K562 (cell line): ENCODE measurements around the gene HFE. TPM values are rescaled to one million over a fixed set of nuclear protein-coding genes. Genes with fewer than 3 reads are reported as not detected.
A peak's percentile ranks its signal among the peaks of the same experiment; 100 is the strongest.

Experiments
- ARID3B ChIP-seq: fragments of 250-450 bp; sonication (Bioruptor Pico); IDR thresholded peaks from 2 replicates; pipeline ENCODE4 v1.4.0; 2020; ENCODE audit warnings: borderline replicate concordance
- CXXC5 ChIP-seq: fragments of 250-450 bp; sonication (Bioruptor Pico); IDR thresholded peaks from 2 replicates; pipeline ENCODE4 v1.8.0; 2022; ENCODE audit warnings: inconsistent platforms, mild to moderate bottlenecking, moderate library complexity
- DNMT1 ChIP-seq: fragments of 450-650 bp; IDR thresholded peaks from 2 replicates; pipeline ENCODE4 v1.6.1; 2016; ENCODE audit warnings: antibody characterized with exemption, mild to moderate bottlenecking
- MAZ ChIP-seq, 2 experiments: fragments of 450-650 bp in 1 of 2; sonication (generic) in 1 of 2; formaldehyde crosslinking; IDR thresholded peaks in 1 of 2; conservative IDR thresholded peaks in 1 of 2; 2 replicates each; pipeline versions ENCODE4 v1.4.0 to v1.5.0; 2020; ENCODE audit warnings: mild to moderate bottlenecking in 1 of 2, missing genetic modification reagents in 1 of 2
- MIER1 ChIP-seq: fragments of 450-650 bp; IDR thresholded peaks from 2 replicates; pipeline ENCODE4 v1.6.1; 2016; ENCODE audit warnings: antibody characterized with exemption, mild to moderate bottlenecking, low read depth
- MLLT1 ChIP-seq, 2 experiments: fragments of 450-650 bp; IDR thresholded peaks; 2 replicates each; pipeline ENCODE4 v1.6.1; 2016
- MXI1 ChIP-seq: IDR thresholded peaks from 2 replicates; pipeline ENCODE4 v1.6.1; 2011; ENCODE audit warnings: low read depth, mild to moderate bottlenecking, improper control_type of control experiment, low read length
- MYC ChIP-seq, 2 experiments: fragments of 250-450 bp in 1 of 2; sonication (Bioruptor Pico) in 1 of 2; IDR thresholded peaks; 2 replicates each; pipeline versions ENCODE4 v1.5.1 to v1.6.1; 2012 to 2021; ENCODE audit warnings: low read depth in 2 of 2, borderline replicate concordance in 1 of 2, improper control_type of control experiment in 1 of 2, low read length in 1 of 2, mild to moderate bottlenecking in 1 of 2, moderate library complexity in 1 of 2
- PRDM10 ChIP-seq: fragments of 450-650 bp; IDR thresholded peaks from 2 replicates; pipeline ENCODE4 v1.6.1; 2018; ENCODE audit not compliant: partially characterized antibody
- RNF219 ChIP-seq: fragments of 250-450 bp; sonication (Bioruptor Pico); IDR thresholded peaks from 2 replicates; pipeline ENCODE4 v1.5.0; 2022; ENCODE audit warnings: mild to moderate bottlenecking
- SRSF3 ChIP-seq: fragments of 200-400 bp; formaldehyde crosslinking; IDR thresholded peaks from 2 replicates; pipeline ENCODE4 v1.6.1; 2016; ENCODE audit warnings: mild to moderate bottlenecking, low read length, moderate library complexity; ENCODE audit not compliant: insufficient read depth
- TAF1 ChIP-seq: IDR thresholded peaks from 2 replicates; pipeline ENCODE4 v1.6.1; 2011; ENCODE audit warnings: mild to moderate bottlenecking, low read length, moderate library complexity; ENCODE audit not compliant: insufficient read depth, control insufficient read depth, severe bottlenecking; ENCODE audit errors: extremely low read depth
- TGIF2 ChIP-seq: sonication (generic); formaldehyde crosslinking; IDR thresholded peaks from 2 replicates; pipeline ENCODE4 v1.8.1; 2022; ENCODE audit warnings: mild to moderate bottlenecking, missing genetic modification reagents, moderate library complexity
- THAP7 ChIP-seq: fragments of 250-450 bp; sonication (Bioruptor Pico); IDR thresholded peaks from 2 replicates; pipeline ENCODE4 v1.5.0; 2021
- TSC22D4 ChIP-seq: fragments of 450-650 bp; IDR thresholded peaks from 2 replicates; pipeline ENCODE4 v1.6.1; 2016; ENCODE audit warnings: missing genetic modification characterization, missing biosample characterization, control low read depth
- polyA plus RNA-seq, 8 experiments: library from polyadenylated mRNA; depleted of rRNA in 4 of 8; stranded (reverse) in 5 of 8; unstranded in 3 of 8; fragments of >200 nt; fragmentation: Nextera tagmentation in 2 of 8; fragmentation: Illumina TruSeq in 1 of 8; extraction: Ambion mirVana in 2 of 8; extraction: Trizol in 1 of 8; gene quantifications; 2 replicates each; pipeline versions ENCODE4 v1.2.1 to v1.2.3, GENCODE V29; 2011 to 2014; ENCODE audit warnings: inconsistent platforms in 1 of 8, missing spikeins in 1 of 8
- total RNA-seq, 7 experiments: library from RNA; depleted of rRNA in 6 of 7; stranded (reverse); fragments of >200 nt in 6 of 7; fragmentation: Illumina TruSeq in 2 of 7; extraction: Trizol in 2 of 7; gene quantifications; 2 replicates each; pipeline versions ENCODE4 v1.2.1 to v1.2.3, GENCODE V29; 2011 to 2021; ENCODE audit warnings: low replicate concordance in 1 of 7

The HFE gene
- total and polyA plus RNA-seq, 9 of the 15 experiments (the other 6 are each of a cell fraction or from before 2014, with no cell fraction given) = 0.14 to 1.2 (median 0.76) TPM

- TF ChIP-seq MLLT1 (IDR thresholded peaks at IDR 0.05) (peak; percentile 96 to 98), RNF219 (CRISPR knock-in tag) (0 out of 2 replicates have a peak, but pooled peaks have one; percentile 72), TSC22D4 (tag) (no peak), MXI1 (peak; percentile 62), CXXC5 (CRISPR knock-in tag) (peak; percentile 97), THAP7 (CRISPR knock-in tag) (peak; percentile 84), MYC (IDR thresholded peaks at IDR 0.05; ENCODE audit: low read depth, low read length) (peak; percentile 80), MYC (CRISPR knock-in tag; IDR thresholded peaks at IDR 0.05; ENCODE audit: borderline replicate concordance, low read depth) (peak; percentile 48; the same call in 1 of the 2 replicates), TGIF2 (peak; percentile 14; the same call in 1 of the 2 replicates), ARID3B (CRISPR knock-in tag) (no peak), SRSF3 (no peak), PRDM10 (peak; percentile 2), MAZ (CRISPR knock-in tag; conservative IDR thresholded peaks at IDR 0.05 in 1 of 2, IDR thresholded peaks at IDR 0.05 in 1 of 2) (peak; percentile 84 to 90; a peak in 3 of 4 replicates), DNMT1 (no peak), TAF1 (peak; percentile 78), MIER1 (peak; percentile 28; the same call in 1 of the 2 replicates)
These were observed 16.7 kb downstream of the HFE start (continued) for GRCh38 chr6:26103770-26104456.
